SK-N-SH (cell line): Measurements from ENCODE around the gene BBS2.

Experiments used
- EZH2phosphoT487 ChIP-seq: fragments of 200-600 bp; sonication (generic); IDR thresholded peaks from 2 replicates; pipeline ENCODE4 v1.6.1; 2017; ENCODE audit warnings: low read depth, mixed run types, mild to moderate bottlenecking, antibody characterized with exemption, moderate library complexity, borderline replicate concordance
- POLR2AphosphoS5 ChIP-seq: IDR thresholded peaks from 2 replicates; pipeline ENCODE4 v1.6.1; 2012; ENCODE audit warnings: low read depth, low read length

GRCh38 chr16:56460101-56460500 lies 59.7 kb downstream of the BBS2 start:
- TF ChIP-seq POLR2AphosphoS5 (no peak), EZH2phosphoT487 (no peak)
